Measurements from ENCODE around the gene PRLR.

GRCh38 chr5:35195472-35195852 is 34.8 kb downstream of the PRLR start:
- TF ChIP-seq CTCF (IDR thresholded peaks at IDR 0.05): no peak
- TF ChIP-seq POLR2A (IDR thresholded peaks at IDR 0.05): no peak

Data from uterus (tissue), 2 donors.